Smooth muscle cell (in vitro differentiated cells): ENCODE data around the gene ADCY7. TPM values are rescaled to one million over a fixed set of nuclear protein-coding genes. Genes with fewer than 3 reads are reported as not detected.

Experiments used
- DNase-seq: peaks from one replicate; lab custom pipeline; 2025; ENCODE audit not compliant: unreplicated experiment; lab: John Stamatoyannopoulos, UW
- H2AFZ ChIP-seq: fragments of 200-600 bp; sonication (generic); 2 replicates; pipeline ENCODE4 v1.6.0; 2016; ENCODE audit warnings: antibody characterized with exemption, low read depth, mild to moderate bottlenecking
- H3F3A ChIP-seq: fragments of 200-600 bp; sonication (generic); 2 replicates; pipeline ENCODE4 v1.6.0; 2017; ENCODE audit warnings: antibody characterized with exemption, low read depth
- H3K27ac ChIP-seq: fragments of 200-600 bp; sonication (generic); 2 replicates; pipeline ENCODE4 v1.5.1; 2016; ENCODE audit warnings: low read depth, mild to moderate bottlenecking
- H3K27me3 ChIP-seq: fragments of 200-600 bp; sonication (generic); 2 replicates; pipeline ENCODE4 v1.6.1; 2016; ENCODE audit warnings: low read depth, mild to moderate bottlenecking
- H3K36me3 ChIP-seq: fragments of 200-600 bp; sonication (generic); 2 replicates; pipeline ENCODE4 v1.5.1; 2016; ENCODE audit warnings: low read depth
- H3K4me1 ChIP-seq: fragments of 200-600 bp; sonication (generic); 2 replicates; pipeline ENCODE4 v1.5.1; 2016; ENCODE audit warnings: low read depth
- H3K4me2 ChIP-seq: fragments of 200-600 bp; sonication (generic); 2 replicates; pipeline ENCODE4 v1.6.0; 2016; ENCODE audit warnings: mild to moderate bottlenecking
- H3K4me3 ChIP-seq: fragments of 200-600 bp; sonication (generic); 2 replicates; pipeline ENCODE4 v1.5.1; 2016; ENCODE audit warnings: mild to moderate bottlenecking
- H3K79me2 ChIP-seq: fragments of 200-600 bp; sonication (generic); 2 replicates; pipeline ENCODE4 v1.6.0; 2016; ENCODE audit warnings: low read depth, mild to moderate bottlenecking
- H3K9ac ChIP-seq: fragments of 200-600 bp; sonication (generic); 2 replicates; pipeline ENCODE4 v1.6.0; 2016; ENCODE audit warnings: low read depth
- H3K9me3 ChIP-seq: fragments of 200-600 bp; sonication (generic); replicated peaks from 2 replicates; pipeline ENCODE4 v1.5.1; 2016; ENCODE audit warnings: low read depth
- H4K20me1 ChIP-seq: fragments of 200-600 bp; sonication (generic); 2 replicates; pipeline ENCODE4 v1.6.0; 2016; ENCODE audit warnings: low read depth
- CTCF ChIP-seq: fragments of 200-600 bp; sonication (generic); IDR thresholded peaks from 2 replicates; pipeline ENCODE4 v1.5.1; 2017; ENCODE audit warnings: borderline replicate concordance, mild to moderate bottlenecking, antibody characterized with exemption; ENCODE audit not compliant: insufficient read depth, poor library complexity, severe bottlenecking
- WGBS: methylation state at CpG from one replicate; pipeline ENCODE4 v1.1.7; 2016; ENCODE audit warnings: low lambda C conversion rate; 5-methylcytosine and 5-hydroxymethylcytosine counted together
- polyA plus RNA-seq: library from polyadenylated mRNA; unstranded; fragments of >200 nt; fragmentation: Nextera tagmentation; extraction: Ambion mirVana; gene quantifications from 2 replicates; pipeline ENCODE4 v1.2.1, GENCODE V29; 2016
- total RNA-seq: library from RNA; depleted of rRNA; stranded (reverse); fragments of >200 nt; gene quantifications from 2 replicates; pipeline ENCODE4 v1.2.3, GENCODE V29; 2014

ADCY7 gene
- total and polyA plus RNA-seq, 2 experiments from 2014 or later, result 28.1 to 31.6 TPM

- H3K9ac ChIP-seq, result peak overlapping the region; percentile 59
- 91% methylated on average over 10 of the region's 10 CpGs for WGBS
- H4K20me1 ChIP-seq, result peaks cover 13% of the 10 kb centered on the region
- H3F3A ChIP-seq, result no peaks in the 10 kb centered on the region
- H2AFZ ChIP-seq, result no peak overlapping the region
- H3K36me3 ChIP-seq, result no peaks in the 10 kb centered on the region
- H3K79me2 ChIP-seq, result peaks cover 14% of the 10 kb centered on the region
- peak overlapping the region; percentile 93 for H3K27ac ChIP-seq
- no peak for DNase-seq
- no peak overlapping the region for H3K4me3 ChIP-seq
- H3K9me3 ChIP-seq, result no peaks in the 10 kb centered on the region
- H3K27me3 ChIP-seq, result no peaks in the 10 kb centered on the region
- H3K4me1 ChIP-seq, result peaks cover 10% of the 10 kb centered on the region
- peak overlapping the region; percentile 83 for H3K4me2 ChIP-seq
- no peak for TF ChIP-seq CTCF
Observed at GRCh38 chr16:50265716-50266336, 525 bp upstream of the ADCY7 start.

- Histone ChIP-seq H3K79me2 (peaks cover 14% of the 10 kb centered on the region), H2AFZ (no peak overlapping the region), H3K4me1 (peaks cover 10% of the 10 kb centered on the region), H3K4me2 (peak overlapping the region; percentile 83), H3K4me3 (peak overlapping the region; percentile 36), H3K27me3 (no peaks in the 10 kb centered on the region), H3K9ac (peak overlapping the region; percentile 79), H4K20me1 (peaks cover 25% of the 10 kb centered on the region), H3K9me3 (no peaks in the 10 kb centered on the region), H3K36me3 (no peaks in the 10 kb centered on the region), H3F3A (no peaks in the 10 kb centered on the region), H3K27ac (peak overlapping the region; percentile 93)
- TF ChIP-seq CTCF, result no peak
- 86% methylated on average over 7 of the region's 8 CpGs for WGBS
- no peak for DNase-seq
Observed at GRCh38 chr16:50267151-50267631, 840 bp downstream of the ADCY7 start.

- TF ChIP-seq CTCF, result no peak
- H3K9ac ChIP-seq, result no peak overlapping the region
- H3K4me3 ChIP-seq, result no peak overlapping the region
- no peaks in the 10 kb centered on the region for H3F3A ChIP-seq
- peaks cover 14% of the 10 kb centered on the region for H3K79me2 ChIP-seq
- H3K4me1 ChIP-seq, result peaks cover 10% of the 10 kb centered on the region
- H2AFZ ChIP-seq, result no peak overlapping the region
- 69% methylated on average over 3 of the region's 3 CpGs for WGBS
- H4K20me1 ChIP-seq, result peaks cover 29% of the 10 kb centered on the region
- H3K4me2 ChIP-seq, result peak overlapping the region; percentile 83
- no peaks in the 10 kb centered on the region for H3K36me3 ChIP-seq
- no peak overlapping the region for H3K27ac ChIP-seq
- no peak for DNase-seq
- no peaks in the 10 kb centered on the region for H3K27me3 ChIP-seq
- H3K9me3 ChIP-seq, result no peaks in the 10 kb centered on the region
Observed at GRCh38 chr16:50267651-50268050, 1.3 kb downstream of the ADCY7 start.

DNA sequence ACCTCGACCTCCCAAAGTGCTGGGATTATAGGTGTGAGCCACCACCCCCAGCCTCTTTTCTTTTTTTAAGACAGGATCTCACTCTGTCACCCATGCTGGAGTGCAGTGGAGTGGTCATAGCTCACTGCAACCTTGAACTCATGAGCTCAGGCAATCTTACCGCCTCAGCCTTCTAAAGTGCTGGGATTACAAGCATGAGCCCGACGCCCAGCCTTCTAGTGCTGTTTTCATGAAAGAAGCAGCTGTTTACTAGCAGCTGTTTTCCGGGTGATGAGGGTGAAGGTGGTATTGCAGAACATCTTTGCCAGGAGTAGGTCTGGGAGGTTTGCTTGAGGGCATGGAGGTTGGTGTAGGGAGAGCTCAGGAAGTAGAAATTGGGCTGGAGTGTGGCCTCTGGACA, 2.0 kb downstream of the ADCY7 start:
- Histone ChIP-seq H3K4me3 (no peak overlapping the region), H3K9ac (no peak overlapping the region), H3K9me3 (no peaks in the 10 kb centered on the region), H2AFZ (no peak overlapping the region), H3K79me2 (peaks cover 14% of the 10 kb centered on the region), H4K20me1 (peaks cover 36% of the 10 kb centered on the region), H3K27ac (no peak overlapping the region), H3F3A (no peaks in the 10 kb centered on the region), H3K27me3 (no peaks in the 10 kb centered on the region), H3K4me2 (no peak overlapping the region), H3K36me3 (no peaks in the 10 kb centered on the region), H3K4me1 (peaks cover 10% of the 10 kb centered on the region)
- TF ChIP-seq CTCF, result no peak
- DNase-seq, result no peak
- WGBS, result 94% methylated on average over 5 of the region's 5 CpGs
